Measurements from ENCODE around the gene LCORL.

GRCh38 chr4:17956245-17956644 lies 65.3 kb downstream of the LCORL start:
- no peak for TF ChIP-seq CTCF (IDR thresholded peaks at IDR 0.05)
- no peak for TF ChIP-seq POLR2A (IDR thresholded peaks at IDR 0.05)

Measured in heart left ventricle (tissue), 13 donors.